Measurements from ENCODE around the gene ERCC4.

DNA sequence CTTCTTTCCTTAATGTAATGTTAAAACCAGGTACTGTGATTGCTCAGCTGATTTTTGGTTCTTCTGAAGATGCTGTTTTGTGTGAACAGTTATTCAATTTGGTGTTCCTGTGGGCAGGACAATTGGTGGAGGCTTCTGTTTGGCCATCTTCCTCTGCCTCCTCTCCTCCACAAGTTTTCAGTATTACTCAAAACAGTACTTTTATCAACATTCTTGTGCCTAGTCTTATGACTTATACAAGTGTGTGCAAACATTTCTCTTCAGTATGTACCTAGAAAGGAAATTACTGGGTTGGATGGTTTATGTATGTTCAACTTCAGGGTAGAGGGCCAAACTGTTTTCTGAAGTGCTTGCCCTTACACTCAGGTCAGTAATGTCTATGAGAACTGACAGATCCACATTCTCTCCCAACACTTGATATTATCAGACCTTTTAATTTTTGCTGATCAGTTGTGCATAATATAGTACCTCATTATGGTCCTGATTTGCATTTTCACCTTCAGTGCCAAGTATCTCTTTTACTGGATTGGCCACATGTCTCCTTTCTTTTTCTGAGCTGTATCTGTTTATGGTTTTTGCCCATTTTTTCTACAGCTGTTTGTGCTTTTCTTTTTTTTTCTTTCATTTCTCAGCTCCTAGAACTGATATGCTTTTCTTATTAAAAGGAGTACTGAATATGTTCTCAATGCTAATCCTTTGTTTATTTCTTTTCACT lies 50.9 kb downstream of the ERCC4 start:
- no peak for TF ChIP-seq ZFX (IDR thresholded peaks at IDR 0.05; ENCODE audit: borderline replicate concordance)
- TF ChIP-seq, protein P1, sequence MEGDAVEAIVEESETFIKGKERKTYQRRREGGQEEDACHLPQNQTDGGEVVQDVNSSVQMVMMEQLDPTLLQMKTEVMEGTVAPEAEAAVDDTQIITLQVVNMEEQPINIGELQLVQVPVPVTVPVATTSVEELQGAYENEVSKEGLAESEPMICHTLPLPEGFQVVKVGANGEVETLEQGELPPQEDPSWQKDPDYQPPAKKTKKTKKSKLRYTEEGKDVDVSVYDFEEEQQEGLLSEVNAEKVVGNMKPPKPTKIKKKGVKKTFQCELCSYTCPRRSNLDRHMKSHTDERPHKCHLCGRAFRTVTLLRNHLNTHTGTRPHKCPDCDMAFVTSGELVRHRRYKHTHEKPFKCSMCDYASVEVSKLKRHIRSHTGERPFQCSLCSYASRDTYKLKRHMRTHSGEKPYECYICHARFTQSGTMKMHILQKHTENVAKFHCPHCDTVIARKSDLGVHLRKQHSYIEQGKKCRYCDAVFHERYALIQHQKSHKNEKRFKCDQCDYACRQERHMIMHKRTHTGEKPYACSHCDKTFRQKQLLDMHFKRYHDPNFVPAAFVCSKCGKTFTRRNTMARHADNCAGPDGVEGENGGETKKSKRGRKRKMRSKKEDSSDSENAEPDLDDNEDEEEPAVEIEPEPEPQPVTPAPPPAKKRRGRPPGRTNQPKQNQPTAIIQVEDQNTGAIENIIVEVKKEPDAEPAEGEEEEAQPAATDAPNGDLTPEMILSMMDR (IDR thresholded peaks at IDR 0.05), result no peak

Data from 22Rv1 (cell line).